HG03575 (cell line): ENCODE data around the gene FXYD7.
"Not testable (repeated sequence)": the region's sequence is repeated elsewhere in the genome, so short reads cannot be mapped to it uniquely, and the experiment has no call there.

Source experiments
- ATAC-seq: cut with Tn5 transposase; IDR thresholded peaks from one replicate; pipeline ENCODE4 v1.9.1; 2021; ENCODE audit not compliant: unreplicated experiment, insufficient number of reproducible peaks, low FRiP score; ENCODE audit errors: extremely low read depth

The FXYD7 gene

DNA sequence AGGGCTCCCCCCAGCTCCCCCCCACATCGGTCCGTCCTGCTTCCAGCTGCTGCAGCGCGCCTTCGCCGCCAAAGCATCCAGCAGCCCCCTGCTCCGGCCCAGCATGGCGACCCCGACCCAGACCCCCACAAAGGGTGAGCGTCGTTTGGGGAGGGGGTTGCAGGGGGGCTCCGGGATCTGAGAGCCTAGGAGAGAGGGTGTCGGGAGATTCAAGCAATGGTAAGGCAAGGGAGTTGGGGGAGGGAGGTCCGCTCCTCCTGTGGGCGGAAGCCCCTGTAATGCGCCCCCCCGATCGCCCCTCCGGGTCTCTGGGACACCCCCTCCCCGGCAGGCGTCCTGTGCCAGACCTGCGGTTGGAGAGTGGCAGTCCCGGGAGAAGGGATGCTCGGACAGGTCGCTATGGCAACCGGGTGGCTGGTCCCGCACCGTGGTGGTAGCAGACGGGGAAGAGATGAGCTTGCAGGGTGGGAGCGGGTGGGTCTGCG, at the start of gene FXYD7:
Gene FXYD7 (plus strand): TSS at position 25 of the 485 bp plus-strand sequence. CDS start 79 bp downstream, at position 104.
- ATAC-seq: no peak

DNA sequence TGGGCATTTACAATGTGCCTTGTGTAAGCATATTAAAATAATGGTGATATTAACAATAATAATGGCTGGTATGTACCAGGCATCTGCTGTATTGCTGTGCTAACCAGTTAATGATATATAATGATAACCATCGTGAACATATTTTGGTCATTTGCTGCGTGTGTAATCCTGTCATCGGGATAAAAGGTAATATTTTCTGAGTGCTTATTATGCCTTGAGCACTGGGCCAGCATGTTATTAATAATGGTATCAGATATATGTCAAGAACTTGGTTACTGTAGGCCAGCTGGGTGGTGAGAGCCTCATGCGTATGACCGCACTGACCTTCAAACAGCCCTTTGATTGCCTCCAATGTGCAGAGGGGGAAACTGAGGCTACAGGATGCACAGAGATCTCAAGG, 49.6 kb upstream of the FXYD7 start:
- no peak for ATAC-seq

DNA sequence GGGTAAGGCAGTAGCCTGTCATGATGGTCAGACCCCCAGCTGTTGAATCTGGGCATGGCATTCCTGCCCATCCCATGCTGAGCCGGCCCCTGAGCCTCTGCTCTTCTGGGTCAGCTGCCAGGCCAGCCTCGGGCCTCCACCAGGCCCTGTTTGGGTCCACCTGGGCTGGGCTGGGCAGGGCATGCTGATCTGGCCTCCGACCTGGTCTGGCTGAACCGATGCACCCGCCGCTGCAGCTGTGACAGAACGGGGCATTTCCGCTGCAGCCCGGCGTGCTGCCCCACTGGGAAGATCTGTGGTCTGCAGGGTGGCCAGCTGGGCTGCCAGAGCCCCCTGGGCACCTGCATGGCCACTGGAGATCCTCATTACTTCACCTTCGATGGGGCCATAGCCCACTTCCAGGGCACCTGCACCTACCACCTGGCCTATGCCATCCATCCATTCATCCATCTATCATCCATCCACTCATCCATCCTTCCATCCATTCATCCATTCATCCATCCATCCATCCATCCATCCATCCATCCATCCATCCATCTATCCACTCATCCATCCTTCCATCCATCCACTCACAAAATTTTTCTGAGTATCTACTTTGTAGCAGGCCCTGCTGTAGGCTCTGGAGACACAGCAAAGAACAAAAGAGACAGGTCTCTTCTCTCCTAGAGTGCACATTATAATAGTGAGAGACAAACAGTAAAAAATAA, 49.0 kb upstream of the FXYD7 start:
- ATAC-seq: no peak

DNA sequence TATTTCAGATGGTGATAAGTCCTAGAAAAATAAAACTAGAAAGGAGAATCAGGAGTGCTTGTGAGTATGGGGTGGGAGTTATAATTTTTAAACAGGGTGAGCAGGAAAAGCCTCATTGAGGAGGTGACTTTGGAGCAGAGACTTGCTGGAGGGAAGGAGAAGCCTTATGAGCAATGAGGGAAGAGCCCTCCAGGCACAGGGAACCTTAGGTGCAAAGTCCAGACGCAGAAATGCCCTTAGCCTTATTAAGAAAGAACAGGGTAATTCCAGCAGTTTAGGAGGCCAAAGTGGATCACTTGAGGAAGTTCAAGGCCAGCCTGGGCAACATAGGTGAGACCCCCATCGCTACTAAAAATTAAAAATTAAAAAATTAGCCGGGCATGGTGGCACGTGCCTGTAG, 48.4 kb upstream of the FXYD7 start:
- no peak for ATAC-seq

DNA sequence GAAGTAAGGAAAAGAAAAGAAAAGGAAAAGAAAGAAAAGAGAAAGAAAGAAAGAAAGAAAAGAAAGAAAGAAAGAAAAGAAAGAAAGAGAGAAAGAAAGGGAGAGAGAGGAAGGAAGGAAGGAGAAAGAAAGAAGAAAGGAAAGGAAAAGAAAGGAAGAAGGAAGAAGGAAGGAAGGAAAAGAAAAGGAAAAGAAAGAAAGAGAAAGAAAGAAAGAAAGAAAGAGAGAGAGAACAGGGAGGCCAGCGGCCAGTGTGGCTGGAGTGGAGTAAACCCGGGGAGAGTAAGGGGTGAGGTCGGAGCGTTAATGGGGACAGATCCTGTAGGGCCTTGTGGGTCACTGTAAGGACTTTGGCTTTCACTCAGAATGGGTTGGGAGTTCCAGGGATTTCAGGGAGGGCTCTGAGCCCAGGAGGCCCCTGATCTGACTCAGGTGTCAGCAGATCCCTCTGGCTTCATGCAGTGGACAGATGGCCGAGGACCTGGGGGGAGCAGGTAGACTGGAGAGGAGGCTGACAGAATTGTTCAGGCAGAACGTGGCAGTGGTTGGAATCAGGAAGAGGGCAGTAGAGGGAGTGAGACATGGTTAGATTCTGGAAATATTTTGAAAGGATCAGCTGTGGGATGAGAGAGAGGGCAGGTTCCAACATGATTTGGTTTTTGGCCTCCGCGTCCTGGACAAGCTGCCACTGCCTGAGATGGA, 47.2 kb upstream of the FXYD7 start:
- no peak for ATAC-seq

GRCh38 chr19:35098413-35099049, 44.5 kb upstream of the FXYD7 start:
- ATAC-seq: no peak

DNA sequence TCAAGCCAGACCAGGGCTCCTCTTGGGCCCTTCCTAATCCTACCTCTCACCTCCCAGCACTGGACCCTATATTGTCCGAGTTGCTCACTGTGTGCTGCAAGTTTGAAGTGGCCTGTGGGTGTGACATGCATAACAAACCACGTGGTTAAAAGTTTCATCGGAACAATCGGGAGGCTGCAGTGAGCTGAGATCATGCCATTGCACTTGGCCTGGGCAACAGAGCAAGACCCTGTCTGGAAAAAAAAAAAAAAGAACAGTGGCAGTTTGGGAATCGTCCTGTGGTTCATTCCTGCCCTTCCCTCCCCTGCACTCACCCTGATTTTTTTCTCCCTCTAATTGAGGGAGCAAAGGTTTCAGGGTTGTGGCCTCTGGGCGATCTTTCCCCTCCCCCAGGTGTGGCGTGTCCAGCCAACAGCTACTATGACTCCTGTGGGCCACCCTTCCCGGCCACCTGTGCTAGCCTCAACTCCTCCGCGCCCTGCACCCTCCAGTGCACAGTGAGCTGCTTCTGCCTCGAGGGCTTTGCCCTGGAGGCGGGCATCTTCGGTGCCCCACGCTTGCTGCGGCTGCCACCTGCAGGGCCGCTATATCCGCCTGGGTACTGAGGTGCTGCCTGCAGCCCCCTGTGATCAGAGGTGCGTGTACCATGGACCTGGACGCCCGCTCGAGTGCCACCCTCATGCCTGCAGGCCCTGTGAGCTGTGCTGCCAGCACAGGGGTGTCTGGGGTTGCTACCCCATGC, 43.7 kb upstream of the FXYD7 start:
- ATAC-seq: no peak

GRCh38 chr19:35099897-35100275, 43.2 kb upstream of the FXYD7 start:
- ATAC-seq: no peak

GRCh38 chr19:35100588-35101533, 42.2 kb upstream of the FXYD7 start:
- ATAC-seq: no peak

- ATAC-seq: not testable (repeated sequence)
Measured at GRCh38 chr19:35101949-35102348, 41.1 kb upstream of the FXYD7 start.

GRCh38 chr19:35103614-35104013, 39.4 kb upstream of the FXYD7 start:
- not testable (repeated sequence) for ATAC-seq

DNA sequence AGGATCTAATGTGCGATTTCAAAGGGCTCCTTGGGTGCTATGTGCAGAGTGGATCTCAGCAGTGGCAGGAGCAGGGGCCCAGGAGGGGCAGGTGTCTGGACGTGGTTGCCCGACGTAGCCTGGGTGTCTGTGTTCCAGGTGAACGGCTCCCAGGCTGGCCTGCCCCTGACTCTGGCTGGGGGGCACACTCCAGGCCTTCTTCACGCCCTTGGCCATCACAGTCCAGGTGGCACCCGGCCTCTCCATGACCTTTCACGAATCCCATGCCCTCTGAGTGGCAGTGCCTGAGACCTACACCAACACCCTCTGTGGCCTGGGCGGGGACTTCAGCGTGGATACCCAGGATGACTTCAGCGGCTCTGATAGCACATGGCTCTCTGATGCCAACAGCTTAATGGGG, 38.7 kb upstream of the FXYD7 start:
- ATAC-seq: no peak

GRCh38 chr19:35105047-35105410, 38.0 kb upstream of the FXYD7 start:
- ATAC-seq: no peak

DNA sequence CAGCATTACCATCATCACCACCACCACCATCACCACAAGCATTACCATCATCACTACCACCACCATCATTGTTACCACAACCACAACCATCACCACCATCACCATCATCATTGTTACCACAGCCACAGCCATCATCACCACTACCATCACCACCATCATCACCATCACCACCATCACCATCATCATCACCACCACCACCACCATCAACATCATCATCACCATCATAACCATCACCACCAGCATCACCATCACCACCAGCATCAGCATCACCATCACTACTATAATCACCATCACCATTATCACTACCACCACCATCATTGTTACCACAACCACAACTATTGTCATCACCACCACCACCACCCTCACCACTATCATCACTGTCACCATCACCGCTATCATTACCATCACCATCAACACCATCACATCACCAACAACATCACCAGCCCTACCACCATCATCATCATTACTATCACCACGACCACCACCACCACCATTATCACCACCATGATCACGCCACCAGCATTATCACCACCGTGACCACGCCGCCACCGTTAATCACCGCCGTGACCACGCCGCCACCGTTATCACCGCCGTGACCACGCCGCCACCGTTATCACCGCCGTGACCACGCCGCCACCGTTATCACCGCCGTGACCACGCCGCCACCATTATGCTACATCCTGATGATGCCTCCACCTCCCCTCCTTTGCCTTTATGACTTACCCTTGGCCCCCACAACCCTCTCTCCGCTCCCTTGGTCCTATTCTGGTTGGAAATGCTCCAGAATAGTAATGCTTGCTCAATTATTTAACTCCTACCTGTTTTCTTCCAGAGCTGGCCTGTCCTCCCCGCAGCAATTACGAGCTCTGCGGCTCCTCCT, 37.4 kb upstream of the FXYD7 start:
- ATAC-seq: no peak

DNA sequence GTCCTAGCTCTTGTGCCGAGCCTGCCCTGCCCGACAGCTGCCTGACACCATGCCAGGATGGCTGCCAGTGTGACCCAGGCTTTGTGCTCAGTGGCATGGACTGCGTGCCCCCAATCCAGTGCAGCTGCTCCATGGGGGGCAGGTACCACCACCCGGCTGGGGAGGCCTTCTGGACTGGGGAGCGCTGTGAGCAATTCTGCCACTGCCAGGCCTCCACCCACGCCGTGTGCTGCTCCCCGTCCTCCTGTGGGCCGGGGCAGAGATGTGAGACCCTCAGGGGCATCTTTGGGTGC, 36.8 kb upstream of the FXYD7 start:
- no peak for ATAC-seq

DNA sequence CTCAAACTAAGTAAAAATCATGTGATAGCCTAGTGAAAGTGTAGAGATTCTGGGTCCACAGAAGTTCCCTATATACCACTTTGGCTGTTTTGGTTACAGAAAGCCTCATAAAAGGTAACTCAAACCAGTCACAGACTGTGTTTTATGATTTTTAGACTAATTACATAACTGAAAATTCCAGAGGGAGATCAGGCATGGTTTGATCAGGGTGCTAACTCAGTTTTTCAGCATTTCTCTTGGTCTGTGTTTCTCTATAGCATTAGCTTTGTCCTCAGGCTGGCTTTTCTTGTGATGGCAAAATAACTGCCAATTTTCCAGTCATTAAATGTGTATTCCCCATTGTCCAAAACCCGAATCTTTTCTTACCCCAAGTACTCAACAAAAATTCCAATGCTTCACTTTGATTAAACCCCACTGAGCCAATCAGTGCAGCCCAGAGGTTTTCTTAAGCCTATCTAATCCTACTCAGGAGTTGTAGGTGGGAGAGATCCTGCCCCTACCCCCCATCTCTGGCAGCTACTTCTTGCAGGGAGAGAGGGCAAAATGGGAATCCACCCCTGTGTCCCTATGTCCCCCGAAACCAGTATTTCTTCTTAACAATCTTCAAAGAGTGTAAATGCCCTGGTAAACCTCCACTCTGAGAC, 36.0 kb upstream of the FXYD7 start:
- no peak for ATAC-seq

- ATAC-seq: no peak
Measured at GRCh38 chr19:35107545-35107944, 35.5 kb upstream of the FXYD7 start.
